Endothelial cell of umbilical vein (primary cell): ENCODE results near the gene MS4A7.

Experiments
- FOS ChIP-seq: IDR thresholded peaks from 2 replicates; pipeline ENCODE4 v1.6.1; 2011; ENCODE audit warnings: mild to moderate bottlenecking, low read length, moderate library complexity, borderline replicate concordance; ENCODE audit not compliant: insufficient read depth
- GATA2 ChIP-seq: IDR thresholded peaks from 2 replicates; pipeline ENCODE4 v1.7.0; 2011; ENCODE audit warnings: low read depth, mild to moderate bottlenecking, moderate library complexity, mixed read lengths, low read length; ENCODE audit not compliant: insufficient read length, insufficient read depth
- MYC ChIP-seq: IDR thresholded peaks from one replicate; pipeline ENCODE4 v1.6.1; 2011; ENCODE audit warnings: mild to moderate bottlenecking, low read depth, low read length
- POLR2A ChIP-seq: IDR thresholded peaks from 2 replicates; pipeline ENCODE4 v1.6.1; 2012; ENCODE audit warnings: low read depth, mild to moderate bottlenecking, control low read depth, low read length
- POLR2AphosphoS5 ChIP-seq: IDR thresholded peaks from 2 replicates; pipeline ENCODE4 v1.6.1; 2012; ENCODE audit warnings: low read depth, mild to moderate bottlenecking, control low read depth, low read length, moderate library complexity; ENCODE audit not compliant: insufficient read depth
- TF ChIP-seq, protein P1 (sequence below), 2 donors: IDR thresholded peaks; 1 replicate in 1 of 2; 2 replicates in 1 of 2; pipeline ENCODE4 v1.5.1; 2011; ENCODE audit warnings: low read length in 2 of 2, mild to moderate bottlenecking in 2 of 2, moderate library complexity in 2 of 2, control low read depth in 1 of 2, inconsistent platforms in 1 of 2, low read depth in 1 of 2; ENCODE audit not compliant: insufficient read depth in 1 of 2; ENCODE audit errors: extremely low read depth in 1 of 2

- TF ChIP-seq, protein P1, sequence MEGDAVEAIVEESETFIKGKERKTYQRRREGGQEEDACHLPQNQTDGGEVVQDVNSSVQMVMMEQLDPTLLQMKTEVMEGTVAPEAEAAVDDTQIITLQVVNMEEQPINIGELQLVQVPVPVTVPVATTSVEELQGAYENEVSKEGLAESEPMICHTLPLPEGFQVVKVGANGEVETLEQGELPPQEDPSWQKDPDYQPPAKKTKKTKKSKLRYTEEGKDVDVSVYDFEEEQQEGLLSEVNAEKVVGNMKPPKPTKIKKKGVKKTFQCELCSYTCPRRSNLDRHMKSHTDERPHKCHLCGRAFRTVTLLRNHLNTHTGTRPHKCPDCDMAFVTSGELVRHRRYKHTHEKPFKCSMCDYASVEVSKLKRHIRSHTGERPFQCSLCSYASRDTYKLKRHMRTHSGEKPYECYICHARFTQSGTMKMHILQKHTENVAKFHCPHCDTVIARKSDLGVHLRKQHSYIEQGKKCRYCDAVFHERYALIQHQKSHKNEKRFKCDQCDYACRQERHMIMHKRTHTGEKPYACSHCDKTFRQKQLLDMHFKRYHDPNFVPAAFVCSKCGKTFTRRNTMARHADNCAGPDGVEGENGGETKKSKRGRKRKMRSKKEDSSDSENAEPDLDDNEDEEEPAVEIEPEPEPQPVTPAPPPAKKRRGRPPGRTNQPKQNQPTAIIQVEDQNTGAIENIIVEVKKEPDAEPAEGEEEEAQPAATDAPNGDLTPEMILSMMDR (IDR thresholded peaks at IDR 0.05; ENCODE audit: extremely low read depth in 1 of 2, insufficient read depth in 1 of 2, low read depth in 1 of 2, low read length in 2 of 2): no peak
- TF ChIP-seq MYC (no peak), POLR2A (no peak), GATA2 (no peak), FOS (no peak), POLR2AphosphoS5 (no peak)
Observed at GRCh38 chr11:60336767-60337391, 41.5 kb upstream of the MS4A7 start.
